ENCODE measurements around the gene ABCC4.

DNA sequence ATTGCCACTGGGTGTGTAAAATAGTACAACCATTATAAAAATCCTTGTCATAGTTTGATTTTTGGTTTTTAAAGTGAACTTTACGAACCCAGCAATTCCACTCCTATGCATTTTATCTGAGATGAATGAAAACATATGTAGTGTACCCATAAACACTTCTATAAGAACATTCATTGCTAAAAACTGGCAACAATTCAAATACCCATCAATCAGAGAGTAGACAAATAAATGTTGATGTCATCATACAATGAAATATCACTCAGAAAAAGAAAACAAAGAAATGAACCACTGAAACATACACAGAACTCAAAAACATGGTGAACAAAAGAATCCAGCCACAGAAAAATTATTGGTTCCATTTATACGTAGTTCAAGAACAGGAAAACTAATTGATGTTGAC lies 202.3 kb downstream of the ABCC4 start:
- TF ChIP-seq, protein P1, sequence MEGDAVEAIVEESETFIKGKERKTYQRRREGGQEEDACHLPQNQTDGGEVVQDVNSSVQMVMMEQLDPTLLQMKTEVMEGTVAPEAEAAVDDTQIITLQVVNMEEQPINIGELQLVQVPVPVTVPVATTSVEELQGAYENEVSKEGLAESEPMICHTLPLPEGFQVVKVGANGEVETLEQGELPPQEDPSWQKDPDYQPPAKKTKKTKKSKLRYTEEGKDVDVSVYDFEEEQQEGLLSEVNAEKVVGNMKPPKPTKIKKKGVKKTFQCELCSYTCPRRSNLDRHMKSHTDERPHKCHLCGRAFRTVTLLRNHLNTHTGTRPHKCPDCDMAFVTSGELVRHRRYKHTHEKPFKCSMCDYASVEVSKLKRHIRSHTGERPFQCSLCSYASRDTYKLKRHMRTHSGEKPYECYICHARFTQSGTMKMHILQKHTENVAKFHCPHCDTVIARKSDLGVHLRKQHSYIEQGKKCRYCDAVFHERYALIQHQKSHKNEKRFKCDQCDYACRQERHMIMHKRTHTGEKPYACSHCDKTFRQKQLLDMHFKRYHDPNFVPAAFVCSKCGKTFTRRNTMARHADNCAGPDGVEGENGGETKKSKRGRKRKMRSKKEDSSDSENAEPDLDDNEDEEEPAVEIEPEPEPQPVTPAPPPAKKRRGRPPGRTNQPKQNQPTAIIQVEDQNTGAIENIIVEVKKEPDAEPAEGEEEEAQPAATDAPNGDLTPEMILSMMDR (IDR thresholded peaks at IDR 0.05; ENCODE audit: poor library complexity, severe bottlenecking): no peak
- TF ChIP-seq POLR2AphosphoS5 (IDR thresholded peaks at IDR 0.05): no peak
- no peak for TF ChIP-seq EZH2 (IDR thresholded peaks at IDR 0.05; ENCODE audit: borderline replicate concordance, insufficient read depth, low read length, poor library complexity, severe bottlenecking)
- TF ChIP-seq, protein P2, sequence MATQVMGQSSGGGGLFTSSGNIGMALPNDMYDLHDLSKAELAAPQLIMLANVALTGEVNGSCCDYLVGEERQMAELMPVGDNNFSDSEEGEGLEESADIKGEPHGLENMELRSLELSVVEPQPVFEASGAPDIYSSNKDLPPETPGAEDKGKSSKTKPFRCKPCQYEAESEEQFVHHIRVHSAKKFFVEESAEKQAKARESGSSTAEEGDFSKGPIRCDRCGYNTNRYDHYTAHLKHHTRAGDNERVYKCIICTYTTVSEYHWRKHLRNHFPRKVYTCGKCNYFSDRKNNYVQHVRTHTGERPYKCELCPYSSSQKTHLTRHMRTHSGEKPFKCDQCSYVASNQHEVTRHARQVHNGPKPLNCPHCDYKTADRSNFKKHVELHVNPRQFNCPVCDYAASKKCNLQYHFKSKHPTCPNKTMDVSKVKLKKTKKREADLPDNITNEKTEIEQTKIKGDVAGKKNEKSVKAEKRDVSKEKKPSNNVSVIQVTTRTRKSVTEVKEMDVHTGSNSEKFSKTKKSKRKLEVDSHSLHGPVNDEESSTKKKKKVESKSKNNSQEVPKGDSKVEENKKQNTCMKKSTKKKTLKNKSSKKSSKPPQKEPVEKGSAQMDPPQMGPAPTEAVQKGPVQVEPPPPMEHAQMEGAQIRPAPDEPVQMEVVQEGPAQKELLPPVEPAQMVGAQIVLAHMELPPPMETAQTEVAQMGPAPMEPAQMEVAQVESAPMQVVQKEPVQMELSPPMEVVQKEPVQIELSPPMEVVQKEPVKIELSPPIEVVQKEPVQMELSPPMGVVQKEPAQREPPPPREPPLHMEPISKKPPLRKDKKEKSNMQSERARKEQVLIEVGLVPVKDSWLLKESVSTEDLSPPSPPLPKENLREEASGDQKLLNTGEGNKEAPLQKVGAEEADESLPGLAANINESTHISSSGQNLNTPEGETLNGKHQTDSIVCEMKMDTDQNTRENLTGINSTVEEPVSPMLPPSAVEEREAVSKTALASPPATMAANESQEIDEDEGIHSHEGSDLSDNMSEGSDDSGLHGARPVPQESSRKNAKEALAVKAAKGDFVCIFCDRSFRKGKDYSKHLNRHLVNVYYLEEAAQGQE (IDR thresholded peaks at IDR 0.05; ENCODE audit: borderline replicate concordance): no peak
- no peak for TF ChIP-seq SMC3 (conservative IDR thresholded peaks at IDR 0.05; ENCODE audit: poor library complexity)
- no peak for TF ChIP-seq TAF1 (IDR thresholded peaks at IDR 0.05; ENCODE audit: low read depth)
- no peak for TF ChIP-seq EP300 (conservative IDR thresholded peaks at IDR 0.05; ENCODE audit: poor library complexity, severe bottlenecking)

All from neural cell (in vitro differentiated cells).